ENCODE data around the gene PCGF3. TPM values are rescaled to one million over a fixed set of nuclear protein-coding genes. Genes with fewer than 3 reads are reported as not detected.

Gene PCGF3
- total RNA-seq, 4 donors from 2014 or later, result 56.5 to 256 (median 97.2) TPM

DNA sequence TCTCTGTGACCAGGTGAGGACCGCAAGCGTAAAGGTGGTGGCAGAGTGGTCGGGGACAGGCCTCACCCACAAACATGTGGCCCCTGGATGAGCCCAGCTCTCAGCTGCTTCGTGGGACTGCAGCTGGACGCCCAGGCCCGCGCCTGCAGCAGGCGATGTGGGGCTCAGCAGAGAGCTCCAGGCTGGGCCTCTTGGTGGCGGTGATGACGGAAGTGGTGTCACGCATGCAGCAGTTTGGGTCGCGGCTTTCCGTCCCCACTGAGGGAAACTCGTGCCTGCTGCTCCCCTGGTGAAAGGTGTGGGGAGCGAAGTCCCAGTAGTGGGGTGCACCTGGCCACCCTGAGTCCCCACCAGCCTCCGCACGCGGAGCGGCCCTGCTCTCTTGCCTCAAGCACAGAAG, 26.9 kb downstream of the PCGF3 start:
- TF ChIP-seq, protein P1, sequence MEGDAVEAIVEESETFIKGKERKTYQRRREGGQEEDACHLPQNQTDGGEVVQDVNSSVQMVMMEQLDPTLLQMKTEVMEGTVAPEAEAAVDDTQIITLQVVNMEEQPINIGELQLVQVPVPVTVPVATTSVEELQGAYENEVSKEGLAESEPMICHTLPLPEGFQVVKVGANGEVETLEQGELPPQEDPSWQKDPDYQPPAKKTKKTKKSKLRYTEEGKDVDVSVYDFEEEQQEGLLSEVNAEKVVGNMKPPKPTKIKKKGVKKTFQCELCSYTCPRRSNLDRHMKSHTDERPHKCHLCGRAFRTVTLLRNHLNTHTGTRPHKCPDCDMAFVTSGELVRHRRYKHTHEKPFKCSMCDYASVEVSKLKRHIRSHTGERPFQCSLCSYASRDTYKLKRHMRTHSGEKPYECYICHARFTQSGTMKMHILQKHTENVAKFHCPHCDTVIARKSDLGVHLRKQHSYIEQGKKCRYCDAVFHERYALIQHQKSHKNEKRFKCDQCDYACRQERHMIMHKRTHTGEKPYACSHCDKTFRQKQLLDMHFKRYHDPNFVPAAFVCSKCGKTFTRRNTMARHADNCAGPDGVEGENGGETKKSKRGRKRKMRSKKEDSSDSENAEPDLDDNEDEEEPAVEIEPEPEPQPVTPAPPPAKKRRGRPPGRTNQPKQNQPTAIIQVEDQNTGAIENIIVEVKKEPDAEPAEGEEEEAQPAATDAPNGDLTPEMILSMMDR (IDR thresholded peaks at IDR 0.05), result no peak
- TF ChIP-seq POLR2AphosphoS5 (IDR thresholded peaks at IDR 0.05) (no peak), EP300 (IDR thresholded peaks at IDR 0.05; ENCODE audit: low read depth) (no peak), POLR2A (IDR thresholded peaks at IDR 0.05) (no peak)
- Histone ChIP-seq H3K4me1 (peaks cover 0 to 2% (median 0%) of the 10 kb centered on the region in 4 donors), H3K36me3 (peaks cover 0 to 40% (median 17%) of the 10 kb centered on the region in 4 donors), H3K27me3 (no peaks in the 10 kb centered on the region), H3K9me3 (no peaks in the 10 kb centered on the region), H3K27ac (no peak overlapping the region), H3K4me3 (no peak overlapping the region)
- intact Hi-C loops (cut with DNase I; ENCODE audit: low total_unique reads), result no loop called here
- 94% methylated on average over 20 of the region's 20 CpGs; no CpG with 5 or more reads in 1 of the 2 donors for WGBS, 2 donors (ENCODE audit: low coverage in 1 of 2)
- in situ Hi-C loops (cut with MboI; ENCODE audit: low pct_ligation_motif_present in 1 of 4, low pct_unique_long_range_greater_than_20kb in 1 of 4, low sequenced_read_pairs in 3 of 4), result no loop called here
- no peak for DNase-seq

GRCh38 chr4:732911-733630, 27.4 kb downstream of the PCGF3 start:
- DNase-seq, result no peak
- H3K4me1 ChIP-seq, result no peaks in the 10 kb centered on the region
- no peak overlapping the region for H3K4me3 ChIP-seq
- 83% methylated on average over 32 of the region's 32 CpGs; no CpG with 5 or more reads in 1 of the 2 donors for WGBS, 2 donors (ENCODE audit: low coverage in 1 of 2)
- H3K27me3 ChIP-seq, result no peaks in the 10 kb centered on the region
- intact Hi-C loops (cut with DNase I; ENCODE audit: low total_unique reads) (no loop called here), in situ Hi-C loops (cut with MboI; ENCODE audit: low pct_ligation_motif_present in 1 of 4, low pct_unique_long_range_greater_than_20kb in 1 of 4, low sequenced_read_pairs in 3 of 4) (no loop called here)
- no peaks in the 10 kb centered on the region for H3K9me3 ChIP-seq
- H3K27ac ChIP-seq, result no peak overlapping the region
- H3K36me3 ChIP-seq, result peaks cover 0 to 40% (median 19%) of the 10 kb centered on the region in 4 donors
- TF ChIP-seq EP300 (IDR thresholded peaks at IDR 0.05; ENCODE audit: low read depth) (no peak), POLR2AphosphoS5 (IDR thresholded peaks at IDR 0.05) (no peak), POLR2A (IDR thresholded peaks at IDR 0.05) (no peak)
- TF ChIP-seq, protein P1 (IDR thresholded peaks at IDR 0.05), result no peak

GRCh38 chr4:733631-733980, 28.0 kb downstream of the PCGF3 start:
- Histone ChIP-seq H3K9me3 (no peaks in the 10 kb centered on the region), H3K36me3 (peaks cover 0 to 40% (median 19%) of the 10 kb centered on the region in 4 donors), H3K27me3 (no peaks in the 10 kb centered on the region), H3K4me1 (peaks cover 0 to 4% (median 0%) of the 10 kb centered on the region in 4 donors), H3K27ac (no peak overlapping the region), H3K4me3 (no peak overlapping the region)
- intact Hi-C loops (cut with DNase I; ENCODE audit: low total_unique reads), result no loop called here
- DNase-seq, result no peak
- TF ChIP-seq, protein P1 (IDR thresholded peaks at IDR 0.05), result no peak
- TF ChIP-seq POLR2A (IDR thresholded peaks at IDR 0.05) (no peak), EP300 (IDR thresholded peaks at IDR 0.05; ENCODE audit: low read depth) (no peak), POLR2AphosphoS5 (IDR thresholded peaks at IDR 0.05) (no peak)
- in situ Hi-C loops (cut with MboI; ENCODE audit: low pct_ligation_motif_present in 1 of 4, low pct_unique_long_range_greater_than_20kb in 1 of 4, low sequenced_read_pairs in 3 of 4), result no loop called here
- 91% methylated on average over 18 of the region's 18 CpGs; no CpG with 5 or more reads in 1 of the 2 donors for WGBS, 2 donors (ENCODE audit: low coverage in 1 of 2)

DNA sequence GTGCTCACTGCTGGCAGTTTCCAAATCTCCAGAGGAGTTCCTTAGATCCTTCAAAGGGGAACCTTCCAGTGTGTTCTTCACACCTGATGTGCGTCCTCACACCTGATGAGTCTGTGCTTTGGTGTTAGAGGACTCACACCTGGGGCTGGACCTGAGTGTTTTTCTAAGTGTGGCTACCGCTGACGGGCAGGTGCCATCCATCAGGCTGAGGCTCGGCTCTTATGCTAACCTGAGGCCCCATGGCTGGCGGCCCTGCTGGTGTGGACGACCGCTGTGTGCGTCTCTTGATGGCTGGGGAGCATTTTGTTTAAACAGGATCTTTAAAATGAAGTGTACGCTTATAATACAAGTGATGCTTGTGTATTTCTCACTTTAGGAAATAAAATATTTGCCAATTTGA, 28.4 kb downstream of the PCGF3 start:
- H3K9me3 ChIP-seq, result no peaks in the 10 kb centered on the region
- intact Hi-C loops (cut with DNase I; ENCODE audit: low total_unique reads) (no loop called here), in situ Hi-C loops (cut with MboI; ENCODE audit: low pct_ligation_motif_present in 1 of 4, low pct_unique_long_range_greater_than_20kb in 1 of 4, low sequenced_read_pairs in 3 of 4) (no loop called here)
- H3K27me3 ChIP-seq, result no peaks in the 10 kb centered on the region
- no peak for DNase-seq
- no peak overlapping the region for H3K4me3 ChIP-seq
- 95 to 100% methylated on average over 5 to 9 of the region's 9 CpGs for WGBS, 2 donors (ENCODE audit: low coverage in 1 of 2)
- H3K27ac ChIP-seq, result no peak overlapping the region
- TF ChIP-seq POLR2AphosphoS5 (IDR thresholded peaks at IDR 0.05) (no peak), EP300 (IDR thresholded peaks at IDR 0.05; ENCODE audit: low read depth) (no peak), POLR2A (IDR thresholded peaks at IDR 0.05) (no peak)
- TF ChIP-seq, protein P1 (IDR thresholded peaks at IDR 0.05), result no peak
- peaks cover 0 to 40% (median 19%) of the 10 kb centered on the region in 4 donors for H3K36me3 ChIP-seq
- H3K4me1 ChIP-seq, result peaks cover 0 to 9% (median 0%) of the 10 kb centered on the region in 4 donors

Measured in transverse colon (tissue), 4 donors.